Activated CD8-positive, alpha-beta memory T cell treated with anti-CD3 and anti-CD28 coated beads, Interleukin-2, amount 50 U/mL, for 4 hours (primary cell): Measurements from ENCODE around the gene CDKN2B-AS1.
"Not testable (repeated sequence)": the region's sequence is repeated elsewhere in the genome, so short reads cannot be mapped to it uniquely, and the experiment has no call there.

Source experiments
- DNase-seq: peaks from one replicate; pipeline ENCODE4 v3.0.0-alpha.2; 2020

CDKN2B-AS1 gene

GRCh38 chr9:22046243-22046885, 51.8 kb downstream of the CDKN2B-AS1 start:
- DNase-seq = no peak

- no peak for DNase-seq
Observed at GRCh38 chr9:22047596-22047995, 53.0 kb downstream of the CDKN2B-AS1 start.

DNA sequence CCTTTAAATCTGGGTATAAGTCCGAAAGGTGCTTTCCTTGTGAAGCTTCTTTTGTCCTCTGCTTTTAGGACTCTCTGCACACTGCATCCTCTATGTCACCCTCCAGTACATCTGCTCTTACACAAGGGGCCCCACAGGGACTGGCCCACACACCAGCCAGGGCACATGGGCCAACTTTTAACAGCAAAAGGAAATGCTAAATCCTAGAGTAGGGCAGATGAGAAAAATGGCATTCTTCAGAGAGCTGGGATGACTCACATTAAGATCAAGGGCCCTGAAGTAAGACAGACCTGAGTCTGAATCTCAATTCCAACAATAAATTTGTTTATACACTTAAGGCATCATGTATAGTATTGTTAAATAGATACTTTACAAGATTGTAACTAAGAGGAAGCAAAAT, 54.8 kb downstream of the CDKN2B-AS1 start:
- no peak for DNase-seq

DNA sequence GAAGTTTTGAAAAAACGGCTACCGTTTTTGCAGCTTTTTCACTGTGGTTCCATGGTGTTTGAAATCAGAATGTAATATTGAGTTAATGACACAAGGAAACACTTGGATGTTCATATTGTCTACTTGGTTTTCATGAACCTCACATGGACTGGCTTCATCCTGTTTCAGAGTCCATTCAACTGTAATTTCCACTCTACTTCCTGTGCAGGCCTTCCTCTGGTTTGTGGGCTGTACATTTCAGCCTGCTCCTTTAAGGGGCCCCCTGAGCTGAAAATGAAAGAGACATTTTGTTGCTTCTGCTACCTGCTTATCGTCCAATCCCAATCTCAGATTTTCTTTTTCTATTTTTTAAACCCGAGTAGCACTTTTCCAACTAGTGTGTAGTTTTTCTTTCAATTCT, 56.3 kb downstream of the CDKN2B-AS1 start:
- DNase-seq = no peak

GRCh38 chr9:22052376-22052945, 57.9 kb downstream of the CDKN2B-AS1 start:
- DNase-seq = no peak

GRCh38 chr9:22053178-22053577, 58.6 kb downstream of the CDKN2B-AS1 start:
- DNase-seq = no peak

DNA sequence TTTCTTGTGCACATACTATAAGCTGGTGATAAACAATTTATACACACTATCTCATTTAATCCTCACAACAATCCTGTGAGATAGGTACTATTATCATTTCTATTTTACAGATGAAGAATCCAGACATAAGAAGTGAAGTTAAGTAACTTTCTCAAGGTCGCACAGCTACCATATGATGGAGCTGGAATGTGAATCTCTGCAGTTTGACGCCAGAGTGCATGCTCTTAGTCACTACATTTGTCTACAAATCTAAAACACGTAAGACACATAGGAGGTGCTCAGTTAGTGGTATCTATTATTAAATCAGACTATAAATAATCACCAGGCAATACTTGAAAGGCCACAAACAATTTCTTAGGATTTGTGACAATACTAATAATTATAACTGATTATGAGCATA, 59.5 kb downstream of the CDKN2B-AS1 start:
- DNase-seq = no peak

DNA sequence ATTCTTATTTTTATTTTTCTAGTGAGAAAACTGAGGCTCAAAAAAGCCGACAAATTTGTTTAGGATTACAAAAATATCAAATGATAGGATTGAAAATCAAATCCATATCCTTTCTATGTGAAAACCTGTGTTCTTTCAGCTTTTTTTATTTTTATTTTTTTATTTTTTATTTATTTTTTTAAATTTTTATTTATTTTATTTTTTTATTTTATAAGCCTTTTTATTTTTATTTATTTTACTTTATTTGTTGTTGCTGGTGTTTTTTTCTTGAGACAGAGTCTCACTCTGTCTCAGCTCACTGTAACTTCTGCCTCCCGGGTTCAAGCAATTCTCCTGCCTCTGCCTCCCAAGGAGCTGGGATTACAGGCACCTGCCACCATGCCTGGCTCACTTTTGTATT, 59.9 kb downstream of the CDKN2B-AS1 start:
- no peak for DNase-seq

GRCh38 chr9:22055090-22055489, 60.5 kb downstream of the CDKN2B-AS1 start:
- no peak for DNase-seq

GRCh38 chr9:22056402-22056801, 61.8 kb downstream of the CDKN2B-AS1 start:
- DNase-seq = no peak

DNA sequence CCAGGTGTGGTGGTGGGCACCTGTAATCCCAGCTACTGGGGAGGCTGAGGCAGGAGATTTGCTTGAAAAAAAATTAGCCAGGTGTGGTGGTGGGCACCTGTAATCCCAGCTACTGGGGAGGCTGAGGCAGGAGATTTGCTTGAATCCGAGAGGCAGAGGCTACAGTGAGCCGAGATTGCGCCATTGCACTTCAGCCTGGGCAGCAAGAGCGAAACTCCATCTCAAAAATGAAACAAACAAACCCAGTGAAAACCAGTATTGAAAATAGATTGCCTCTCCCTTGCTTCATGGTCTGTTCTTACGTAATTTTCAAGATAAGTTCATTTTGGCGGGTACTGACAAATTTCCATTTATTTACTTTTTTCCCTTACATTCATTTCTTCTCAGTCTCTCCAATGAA, 63.4 kb downstream of the CDKN2B-AS1 start:
- DNase-seq = not testable (repeated sequence)

GRCh38 chr9:22060831-22061383, 66.3 kb downstream of the CDKN2B-AS1 start:
- no peak for DNase-seq

DNA sequence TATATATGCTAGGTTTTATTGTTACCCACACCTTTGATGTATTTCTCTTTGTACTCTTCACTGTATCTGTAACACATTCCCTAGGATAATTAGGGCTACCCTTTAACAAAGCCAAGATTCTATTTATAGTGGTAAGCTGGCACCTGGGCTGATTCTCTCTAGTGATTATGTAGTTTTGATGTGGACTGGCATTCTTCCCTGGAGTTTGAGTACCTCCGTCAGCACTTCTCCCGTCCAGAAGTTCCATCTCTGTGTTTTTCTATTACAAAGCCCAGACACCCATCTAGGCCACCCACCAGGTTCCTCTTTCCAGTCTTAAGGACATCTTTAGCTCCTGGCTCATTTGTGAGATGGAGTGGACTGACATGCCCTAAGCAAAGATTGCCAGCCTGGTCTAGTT, 70.4 kb downstream of the CDKN2B-AS1 start:
- no peak for DNase-seq

- no peak for DNase-seq
Observed at GRCh38 chr9:22065431-22066200, 71.0 kb downstream of the CDKN2B-AS1 start.

DNA sequence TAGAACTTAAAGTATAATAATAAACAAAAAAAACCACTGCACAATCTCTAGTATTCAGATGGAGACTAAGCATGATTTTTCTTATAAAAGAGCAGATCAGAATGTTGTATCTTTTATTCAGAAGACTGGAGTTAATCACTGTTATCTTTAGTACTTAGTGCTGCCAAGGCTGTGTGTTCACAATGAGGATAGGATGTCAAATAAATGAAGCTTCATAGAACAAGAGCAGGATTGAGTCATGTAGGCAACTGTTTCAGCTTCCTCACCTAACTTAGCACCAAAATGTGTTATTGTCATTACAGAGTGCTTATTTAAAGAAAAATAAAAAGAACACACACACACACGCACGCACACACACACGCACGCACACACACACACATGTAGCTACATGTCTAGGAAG, 72.6 kb downstream of the CDKN2B-AS1 start:
- no peak for DNase-seq

DNA sequence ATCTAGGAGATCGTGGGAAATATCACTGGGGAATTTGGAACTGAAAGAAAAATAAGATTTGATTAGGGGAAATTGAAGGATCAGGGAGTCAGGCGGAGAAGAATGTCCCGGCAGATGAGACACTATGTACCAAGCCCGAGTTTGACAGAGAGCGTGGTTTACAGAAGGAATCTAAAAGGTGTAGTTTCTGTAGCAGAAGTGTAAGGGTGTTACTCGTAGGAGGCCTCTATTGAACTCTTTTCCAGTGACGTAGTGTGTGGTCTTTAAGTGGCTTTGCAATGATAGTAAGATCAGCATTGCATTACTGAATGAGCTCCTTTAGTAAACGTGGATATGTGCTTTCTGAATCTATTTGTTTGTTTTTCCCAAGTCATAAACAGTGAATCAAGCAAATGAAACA, 73.8 kb downstream of the CDKN2B-AS1 start:
- no peak for DNase-seq

DNA sequence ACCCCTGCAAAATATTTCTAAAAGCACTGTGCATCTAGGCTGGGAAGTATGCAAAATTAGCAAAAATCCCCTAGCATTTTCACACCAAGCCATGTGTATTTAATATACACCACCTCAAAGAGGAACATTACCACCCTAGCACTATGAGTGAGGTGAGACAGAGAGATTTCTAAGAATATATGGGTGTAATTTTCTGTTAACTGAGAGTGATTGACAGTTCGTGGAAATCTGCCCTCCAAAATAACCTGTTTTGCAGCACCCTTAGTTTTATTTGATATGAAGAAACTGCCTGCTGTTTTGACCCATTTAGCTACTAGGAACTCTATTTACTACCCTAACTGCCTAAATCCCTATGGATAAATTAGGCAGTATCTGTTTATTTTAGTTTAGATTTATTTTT, 78.8 kb downstream of the CDKN2B-AS1 start:
- DNase-seq = no peak

DNA sequence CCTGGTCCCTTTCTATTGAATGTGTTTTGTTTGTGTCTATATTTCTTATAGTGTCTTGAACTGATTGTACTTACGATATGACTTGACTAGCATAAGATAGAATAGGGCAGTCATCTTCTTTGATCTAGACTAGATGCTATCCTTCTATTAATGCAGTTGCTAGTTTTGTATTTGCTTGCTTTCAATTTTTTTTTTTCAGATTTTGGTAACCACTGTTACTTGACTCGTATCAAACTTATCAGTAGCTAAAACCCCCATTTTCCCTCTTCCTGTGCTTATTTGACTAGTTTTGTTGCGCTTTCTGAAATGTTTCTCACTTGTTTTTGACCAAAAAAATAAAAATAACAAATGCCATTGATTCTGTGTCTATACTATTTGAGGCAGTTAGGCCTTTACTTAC, 83.5 kb downstream of the CDKN2B-AS1 start:
- no peak for DNase-seq

- DNase-seq = no peak
Observed at GRCh38 chr9:22079873-22080341, 85.3 kb downstream of the CDKN2B-AS1 start.

GRCh38 chr9:22084336-22085035, 89.9 kb downstream of the CDKN2B-AS1 start:
- DNase-seq = no peak

GRCh38 chr9:22088053-22088716, 93.6 kb downstream of the CDKN2B-AS1 start:
- no peak for DNase-seq

DNA sequence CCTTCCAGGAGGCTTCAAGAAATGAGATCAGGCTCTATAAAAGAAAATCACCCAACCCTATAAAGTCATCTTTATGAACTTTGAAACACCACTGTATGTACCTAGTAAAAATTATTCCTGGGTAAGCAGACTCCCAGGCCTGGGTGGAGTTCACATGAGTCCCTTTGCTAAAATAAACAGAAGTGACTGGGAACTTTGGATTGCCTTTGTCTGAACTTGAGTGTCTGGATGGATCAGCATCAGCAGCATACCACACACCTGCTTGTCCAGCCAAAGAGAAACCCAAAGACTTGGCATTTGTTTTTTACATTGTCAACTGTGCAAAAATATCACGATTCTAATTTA, 94.1 kb downstream of the CDKN2B-AS1 start:
- no peak for DNase-seq

DNA sequence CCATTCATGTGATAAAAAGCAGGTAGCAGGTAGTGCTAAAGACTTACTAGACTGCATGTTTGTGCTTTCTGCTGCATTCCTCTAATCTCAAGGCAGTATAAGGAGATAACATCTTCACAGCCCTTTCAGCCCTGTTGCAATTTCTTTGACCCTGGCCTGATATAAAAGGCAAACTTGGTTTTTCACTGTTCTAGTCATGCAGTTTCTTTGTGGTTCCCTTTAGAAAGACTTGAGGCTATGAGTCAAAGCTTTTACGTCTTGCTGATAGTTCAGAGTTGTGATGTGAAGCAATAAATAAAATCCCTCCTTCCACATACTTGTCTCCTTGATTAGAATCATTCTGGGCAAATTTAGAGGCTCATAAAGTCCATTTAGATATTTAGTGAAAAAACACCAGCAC, 103.1 kb downstream of the CDKN2B-AS1 start:
- DNase-seq = no peak
